Neural progenitor cell (in vitro differentiated cells): ENCODE data around the gene ATP10A.
A peak's percentile ranks its signal among the peaks of the same experiment; 100 is the strongest.

Experiments used
- CTCF ChIP-seq: fragments of 200-600 bp; sonication (generic); IDR thresholded peaks from 2 replicates; pipeline ENCODE4 v1.5.1; 2017; ENCODE audit warnings: antibody characterized with exemption, mild to moderate bottlenecking
- EZH2 ChIP-seq: fragments of 200-600 bp; sonication (generic); IDR thresholded peaks from 2 replicates; pipeline ENCODE4 v1.6.1; 2017; ENCODE audit warnings: antibody characterized with exemption, mild to moderate bottlenecking, moderate library complexity
- EZH2phosphoT487 ChIP-seq: fragments of 200-600 bp; sonication (generic); IDR thresholded peaks from 2 replicates; pipeline ENCODE4 v1.6.1; 2017; ENCODE audit warnings: antibody characterized with exemption

- TF ChIP-seq CTCF, result peak; percentile 85
- TF ChIP-seq EZH2, result no peak
- no peak for TF ChIP-seq EZH2phosphoT487
These were observed 152.9 kb downstream of the ATP10A start for GRCh38 chr15:25710184-25710583.
